ENCODE data around the gene BEST2. TPM values are rescaled to one million over a fixed set of nuclear protein-coding genes. Genes with fewer than 3 reads are reported as not detected.

BEST2 gene
- total RNA-seq, 1 donor from 2014 or later: not detected

DNA sequence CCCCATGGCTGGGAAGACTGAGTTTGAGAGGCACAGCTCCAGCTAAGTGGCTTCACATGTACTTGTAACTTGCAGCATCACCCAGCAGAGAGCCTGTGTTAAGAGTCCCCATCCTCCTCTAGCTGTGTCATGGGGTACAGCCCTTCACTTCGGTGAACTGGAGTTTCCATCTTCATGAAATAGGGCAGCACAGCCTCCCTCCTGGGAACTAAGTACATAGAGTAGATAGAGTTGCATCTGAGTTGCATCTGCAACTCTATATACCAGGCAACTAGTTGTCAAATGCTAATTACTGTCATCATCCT is 48.8 kb downstream of the BEST2 start:
- Mint-ChIP-seq H3K27me3 (ENCODE audit: low read depth) (no peaks in the 10 kb centered on the region), H3K4me1 (ENCODE audit: low read depth) (peaks cover 29% of the 10 kb centered on the region), H3K9me3 (ENCODE audit: low read depth) (no peaks in the 10 kb centered on the region), H3K27ac (ENCODE audit: unreplicated experiment) (no peak overlapping the region), H3K4me3 (ENCODE audit: unreplicated experiment) (peak overlapping the region; percentile 86), H3K36me3 (ENCODE audit: low read depth) (no peaks in the 10 kb centered on the region)
- TF ChIP-seq, protein P1, sequence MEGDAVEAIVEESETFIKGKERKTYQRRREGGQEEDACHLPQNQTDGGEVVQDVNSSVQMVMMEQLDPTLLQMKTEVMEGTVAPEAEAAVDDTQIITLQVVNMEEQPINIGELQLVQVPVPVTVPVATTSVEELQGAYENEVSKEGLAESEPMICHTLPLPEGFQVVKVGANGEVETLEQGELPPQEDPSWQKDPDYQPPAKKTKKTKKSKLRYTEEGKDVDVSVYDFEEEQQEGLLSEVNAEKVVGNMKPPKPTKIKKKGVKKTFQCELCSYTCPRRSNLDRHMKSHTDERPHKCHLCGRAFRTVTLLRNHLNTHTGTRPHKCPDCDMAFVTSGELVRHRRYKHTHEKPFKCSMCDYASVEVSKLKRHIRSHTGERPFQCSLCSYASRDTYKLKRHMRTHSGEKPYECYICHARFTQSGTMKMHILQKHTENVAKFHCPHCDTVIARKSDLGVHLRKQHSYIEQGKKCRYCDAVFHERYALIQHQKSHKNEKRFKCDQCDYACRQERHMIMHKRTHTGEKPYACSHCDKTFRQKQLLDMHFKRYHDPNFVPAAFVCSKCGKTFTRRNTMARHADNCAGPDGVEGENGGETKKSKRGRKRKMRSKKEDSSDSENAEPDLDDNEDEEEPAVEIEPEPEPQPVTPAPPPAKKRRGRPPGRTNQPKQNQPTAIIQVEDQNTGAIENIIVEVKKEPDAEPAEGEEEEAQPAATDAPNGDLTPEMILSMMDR (IDR thresholded peaks at IDR 0.05): no peak
- DNase-seq (ENCODE audit: low spot score): no peak

GRCh38 chr19:12800923-12801465 is 49.4 kb downstream of the BEST2 start:
- peak overlapping the region; percentile 70 for H3K27ac Mint-ChIP-seq (ENCODE audit: unreplicated experiment)
- TF ChIP-seq, protein P1 (IDR thresholded peaks at IDR 0.05): no peak

DNA sequence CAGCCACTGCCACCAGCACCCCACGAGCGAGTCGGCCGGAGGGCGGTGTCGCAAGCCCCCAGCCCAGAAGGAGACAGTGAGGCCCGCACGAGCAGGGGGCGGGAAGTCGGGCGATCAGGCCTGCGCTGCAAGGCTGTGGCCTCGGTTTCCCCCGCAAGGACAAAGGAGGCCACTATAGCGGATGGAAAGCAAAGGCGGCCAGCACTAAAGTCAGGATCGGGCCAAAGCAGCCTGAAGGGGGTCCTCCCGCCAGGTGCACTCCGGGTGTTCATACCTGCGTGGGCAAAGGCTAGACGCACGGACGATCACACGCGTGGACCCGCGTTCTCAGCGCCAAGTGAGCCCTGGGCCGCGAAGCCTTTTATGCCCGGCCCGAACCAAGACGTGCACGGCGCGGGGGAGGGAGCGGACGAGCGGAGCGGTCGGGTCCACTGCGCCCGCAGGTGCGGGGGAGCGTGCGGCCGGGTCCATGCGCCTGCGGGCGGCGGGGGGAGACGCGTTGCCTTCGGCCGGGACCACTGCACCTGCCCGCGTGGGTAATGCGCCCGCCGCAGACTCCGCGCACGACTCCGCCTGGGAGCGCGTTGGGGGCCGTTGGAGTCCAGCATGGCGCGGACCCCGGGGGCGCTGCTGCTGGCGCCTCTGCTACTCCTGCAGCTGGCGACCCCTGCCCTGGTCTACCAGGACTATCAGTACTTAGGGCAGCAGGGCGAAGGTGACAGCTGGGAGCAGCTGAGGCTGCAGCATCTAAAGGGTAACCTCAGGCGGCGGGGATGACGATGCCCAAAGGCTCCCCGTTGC is 50.1 kb downstream of the BEST2 start, which contains the start of the genes PRDX2 and THSD8:
Gene PRDX2, minus strand, starts transcription at position 335 of the 801 bp plus-strand sequence. CDS start 539 bp downstream, outside the sequence.
Gene THSD8, plus strand, starts transcription at position 604 of the 801 bp plus-strand sequence. Its CDS starts 3 bp downstream, at position 607.
- H3K4me1 Mint-ChIP-seq (ENCODE audit: low read depth): peaks cover 26% of the 10 kb centered on the region
- no peak for DNase-seq (ENCODE audit: low spot score)
- no peaks in the 10 kb centered on the region for H3K9me3 Mint-ChIP-seq (ENCODE audit: low read depth)
- TF ChIP-seq, protein P1 (IDR thresholded peaks at IDR 0.05): no peak
- H3K27ac Mint-ChIP-seq (ENCODE audit: unreplicated experiment): peak within 1 kb of the TSS; percentile 70
- peak within 1 kb of the TSS; percentile 86 for H3K4me3 Mint-ChIP-seq (ENCODE audit: unreplicated experiment)
- H3K36me3 Mint-ChIP-seq (ENCODE audit: low read depth): no peaks in the 10 kb centered on the region
- H3K27me3 Mint-ChIP-seq (ENCODE audit: low read depth): no peaks in the 10 kb centered on the region

More at GRCh38 chr19:12800923-12801465, 49.4 kb downstream of the BEST2 start:
- Mint-ChIP-seq H3K4me1 (ENCODE audit: low read depth) (peaks cover 26% of the 10 kb centered on the region), H3K9me3 (ENCODE audit: low read depth) (no peaks in the 10 kb centered on the region), H3K36me3 (ENCODE audit: low read depth) (no peaks in the 10 kb centered on the region), H3K27me3 (ENCODE audit: low read depth) (no peaks in the 10 kb centered on the region), H3K4me3 (ENCODE audit: unreplicated experiment) (peak overlapping the region; percentile 86)
- DNase-seq (ENCODE audit: low spot score): no peak

DNA sequence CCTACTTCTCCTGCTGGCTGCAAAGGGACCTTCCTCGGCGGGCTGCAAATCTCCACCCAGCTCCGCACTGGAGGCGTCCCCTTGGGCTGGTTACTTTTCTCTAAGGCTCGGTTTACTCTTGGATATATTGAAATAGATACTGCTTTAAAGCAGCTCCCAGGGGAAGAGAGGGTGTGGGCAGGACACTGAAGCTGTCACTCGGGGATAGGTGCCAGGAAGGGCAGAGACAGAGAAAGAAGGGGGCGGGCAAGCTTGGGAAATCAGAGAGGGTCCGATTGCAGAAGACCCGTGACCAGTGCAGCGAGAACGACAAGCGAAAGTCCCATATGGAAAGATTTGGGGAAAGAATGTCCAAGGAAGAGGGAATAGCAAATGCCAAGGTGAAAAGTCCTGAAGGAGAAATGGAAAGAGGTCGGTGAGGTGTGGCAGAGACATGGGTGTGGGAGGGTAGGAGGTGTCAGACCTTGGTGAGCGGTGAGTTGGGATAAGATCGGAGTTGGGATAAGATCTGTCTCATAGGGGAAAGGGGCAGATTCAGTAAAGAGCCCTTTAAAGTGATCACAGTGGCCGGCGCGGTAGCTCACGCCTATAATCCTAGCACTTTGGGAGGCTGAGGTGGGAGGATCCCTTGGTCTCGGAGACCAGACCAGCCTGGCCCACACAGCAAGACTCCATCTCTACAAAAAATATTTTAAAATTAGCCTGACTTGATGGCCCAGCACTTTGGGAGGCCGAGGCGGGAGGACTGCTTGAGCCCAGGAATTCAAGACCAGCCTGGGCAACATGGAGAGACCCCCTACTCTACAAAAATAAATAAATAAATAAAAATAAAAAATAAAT is 50.9 kb downstream of the BEST2 start:
- Mint-ChIP-seq H3K27ac (ENCODE audit: unreplicated experiment) (peak overlapping the region; percentile 45), H3K36me3 (ENCODE audit: low read depth) (no peaks in the 10 kb centered on the region), H3K4me1 (ENCODE audit: low read depth) (peaks cover 31% of the 10 kb centered on the region), H3K4me3 (ENCODE audit: unreplicated experiment) (peak overlapping the region; percentile 86), H3K9me3 (ENCODE audit: low read depth) (no peaks in the 10 kb centered on the region), H3K27me3 (ENCODE audit: low read depth) (no peaks in the 10 kb centered on the region)
- DNase-seq (ENCODE audit: low spot score): no peak
- TF ChIP-seq, protein P1 (IDR thresholded peaks at IDR 0.05): peak; percentile 1

GRCh38 chr19:12804051-12804450 is 52.5 kb downstream of the BEST2 start:
- no peaks in the 10 kb centered on the region for H3K9me3 Mint-ChIP-seq (ENCODE audit: low read depth)
- H3K27ac Mint-ChIP-seq (ENCODE audit: unreplicated experiment): no peak overlapping the region
- peaks cover 33% of the 10 kb centered on the region for H3K4me1 Mint-ChIP-seq (ENCODE audit: low read depth)
- TF ChIP-seq, protein P1 (IDR thresholded peaks at IDR 0.05): no peak
- no peak overlapping the region for H3K4me3 Mint-ChIP-seq (ENCODE audit: unreplicated experiment)
- H3K36me3 Mint-ChIP-seq (ENCODE audit: low read depth): peaks cover 2% of the 10 kb centered on the region
- H3K27me3 Mint-ChIP-seq (ENCODE audit: low read depth): no peaks in the 10 kb centered on the region
- no peak for DNase-seq (ENCODE audit: low spot score)

Measured in chondrocyte (in vitro differentiated cells).